Purkinje cell (primary cell): Measurements from ENCODE around the gene PMEL. TPM values are rescaled to one million over a fixed set of nuclear protein-coding genes. Genes with fewer than 3 reads are reported as not detected.

Experiments
- polyA plus RNA-seq: library from polyadenylated mRNA; unstranded; fragments of >200 nt; fragmentation: Nextera tagmentation; gene quantifications from 2 replicates; pipeline ENCODE4 v1.2.1, GENCODE V29; 2014

Gene PMEL
- polyA plus RNA-seq = not detected in 2 replicates

DNA sequence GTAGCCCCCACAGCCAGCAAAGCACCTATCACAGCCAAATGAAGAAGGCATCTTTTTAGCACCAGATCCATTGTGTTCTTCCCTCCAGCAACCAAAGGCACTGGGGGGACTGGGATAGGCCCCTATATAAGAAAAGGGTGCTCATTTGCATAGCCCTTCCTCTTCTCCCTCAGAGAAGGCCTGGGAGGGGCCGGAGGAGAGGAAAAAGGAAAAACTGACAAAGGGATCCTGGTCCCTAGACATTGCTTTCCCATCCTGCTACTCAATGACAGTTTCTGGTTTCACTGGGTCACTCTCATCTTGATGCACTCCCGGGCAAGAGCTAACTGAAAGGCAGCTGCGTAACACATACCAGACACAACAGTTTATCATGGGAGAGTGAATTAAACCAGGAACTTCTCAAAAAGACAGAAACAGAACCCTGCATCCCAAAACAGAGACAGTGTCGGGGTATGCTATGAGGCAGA, at the start of gene PMEL:
PMEL (minus strand) TSS at position 102 of the 467 bp plus-strand sequence; CDS start at position 71, 31 bp downstream.

DNA sequence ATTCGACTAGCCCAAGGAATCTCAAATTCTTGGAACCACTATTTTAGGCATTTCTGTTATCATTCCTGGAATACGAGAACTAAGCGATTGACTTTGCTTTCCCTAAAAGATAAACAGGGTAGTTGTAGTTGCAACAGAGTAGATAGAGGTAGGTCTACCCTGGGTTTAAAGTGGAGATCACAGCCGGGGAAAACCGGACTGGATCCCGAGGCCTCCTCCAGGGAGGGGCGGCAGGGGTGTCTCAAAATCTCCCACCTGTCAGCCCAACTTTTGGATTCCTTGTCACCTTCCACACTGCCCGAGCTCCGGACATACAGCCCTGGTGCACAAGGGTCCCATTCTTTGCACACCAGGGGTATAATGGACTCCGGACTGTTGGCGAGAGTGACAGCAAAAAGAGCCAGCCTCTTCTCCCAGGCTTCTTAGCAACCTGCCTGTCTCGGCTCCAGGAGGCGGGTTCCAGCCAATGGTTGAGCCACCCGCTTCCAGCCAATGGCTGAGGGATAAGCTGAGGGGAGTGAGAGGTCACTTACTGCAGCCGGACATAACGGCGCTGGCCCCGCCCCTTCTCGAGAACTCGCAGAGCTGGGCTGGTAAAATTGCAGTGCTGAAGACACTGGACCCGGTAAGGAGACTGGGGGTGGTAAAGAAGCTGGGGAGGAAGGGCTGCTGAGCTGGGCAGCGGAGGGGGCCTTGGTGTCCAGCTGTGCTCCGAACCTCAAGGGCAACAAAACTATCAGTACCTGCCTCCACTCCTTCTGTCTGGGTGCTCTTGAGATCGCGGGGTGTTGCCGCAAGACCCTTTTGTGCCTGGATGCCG, 31.1 kb upstream of the PMEL start, which contains the start of gene SUOX:
SUOX (plus strand) TSS at position 562 of the 820 bp plus-strand sequence. CDS start 4,946 bp downstream, outside the sequence.

DNA sequence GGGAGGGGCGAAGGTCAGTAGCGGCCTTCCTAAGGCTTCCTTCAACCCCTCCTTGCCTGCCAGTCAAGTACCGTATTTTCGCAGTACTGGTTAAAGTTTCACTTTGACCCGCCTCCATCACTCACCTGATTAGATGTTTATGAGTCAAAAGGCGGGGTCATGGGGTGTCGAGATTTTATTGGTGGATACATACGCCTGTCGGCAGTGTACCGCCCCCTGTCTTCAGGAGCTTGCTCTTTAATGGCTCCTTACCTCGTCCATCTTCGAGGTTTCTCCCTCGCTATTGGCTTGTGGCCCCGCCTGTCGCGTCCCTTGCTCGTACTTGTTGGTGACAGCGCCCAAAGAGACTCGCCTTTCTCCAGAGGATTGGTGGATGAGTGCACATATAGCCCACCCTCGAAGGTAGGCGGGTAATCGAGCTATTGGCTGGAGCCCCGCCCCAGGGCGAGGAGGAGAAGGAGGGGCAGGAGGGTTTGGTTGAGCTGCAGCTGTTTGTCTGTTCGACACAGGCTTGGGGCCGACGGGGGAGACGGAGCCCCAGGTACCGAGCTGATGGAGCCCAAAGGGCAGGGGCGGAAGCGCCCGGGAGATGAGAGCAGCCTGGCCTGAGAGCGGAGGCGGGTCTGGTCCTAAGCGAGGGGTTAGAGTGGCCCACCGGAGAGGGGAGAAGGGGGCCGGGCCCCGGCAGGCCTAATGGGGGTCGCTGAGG, 7.9 kb upstream of the PMEL start, which contains the start of gene RAB5B:
RAB5B (plus strand) TSS at position 480 of the 709 bp plus-strand sequence. CDS start 12,883 bp downstream, outside the sequence.

DNA sequence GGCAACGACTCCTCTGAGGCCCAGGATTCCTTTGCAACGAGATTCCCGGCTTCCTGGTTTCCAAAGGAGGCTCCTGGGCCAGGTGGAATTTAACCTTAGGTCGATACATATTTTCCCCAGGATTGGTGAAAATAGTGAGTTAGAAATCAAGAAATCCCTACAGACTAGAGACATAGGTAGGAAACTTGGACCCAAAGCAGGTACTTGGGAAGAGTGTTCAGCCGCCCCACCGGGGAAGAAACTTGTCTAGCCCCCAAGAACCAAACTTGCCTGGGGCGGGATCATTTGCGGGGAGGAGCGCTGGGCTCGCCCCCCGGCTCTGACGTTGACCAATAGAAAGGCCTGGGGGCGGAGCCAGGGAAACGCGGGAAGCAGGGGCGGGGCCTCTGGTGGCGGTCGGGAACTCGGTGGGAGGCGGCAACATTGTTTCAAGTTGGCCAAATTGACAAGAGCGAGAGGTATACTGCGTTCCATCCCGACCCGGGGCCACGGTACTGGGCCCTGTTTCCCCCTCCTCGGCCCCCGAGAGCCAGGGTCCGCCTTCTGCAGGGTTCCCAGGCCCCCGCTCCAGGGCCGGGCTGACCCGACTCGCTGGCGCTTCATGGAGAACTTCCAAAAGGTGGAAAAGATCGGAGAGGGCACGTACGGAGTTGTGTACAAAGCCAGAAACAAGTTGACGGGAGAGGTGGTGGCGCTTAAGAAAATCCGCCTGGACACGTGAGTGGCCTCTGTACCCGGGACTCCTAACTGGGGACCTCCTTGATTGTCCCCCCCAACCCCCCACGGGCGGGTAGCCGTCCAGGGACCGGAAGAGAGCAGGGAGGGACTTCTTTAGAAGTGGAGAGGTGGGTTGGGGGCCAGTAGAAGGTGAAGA, 803 bp upstream of the PMEL start, which contains the start of gene CDK2:
CDK2 (plus strand) TSS at position 423 of the 874 bp plus-strand sequence; CDS start at position 602, 179 bp downstream.

DNA sequence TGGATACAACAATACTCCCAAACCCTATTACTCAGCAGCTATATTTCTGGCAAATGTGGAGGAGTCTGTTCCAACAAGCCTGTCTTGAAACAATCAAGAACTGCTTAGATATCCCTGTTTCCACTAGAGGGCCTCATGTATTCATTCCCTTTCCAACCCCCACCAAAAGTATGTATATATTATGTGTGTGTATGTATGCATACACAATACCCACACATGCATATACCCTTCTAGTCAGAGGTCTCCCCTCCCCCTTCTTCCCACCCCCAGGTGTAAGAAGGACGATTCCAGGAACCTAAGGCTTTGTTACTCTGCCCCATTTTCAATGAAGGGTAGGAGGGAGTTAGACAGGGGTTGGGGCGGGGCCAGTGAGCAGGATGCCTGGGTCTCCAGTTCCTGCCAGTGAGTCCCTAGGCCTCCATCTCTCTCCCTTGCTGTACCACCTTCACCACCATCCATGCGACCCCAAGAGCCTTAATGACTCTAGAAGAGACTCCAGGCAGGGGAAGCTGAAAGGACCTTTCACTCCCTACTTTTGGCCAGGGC, 35.0 kb downstream of the PMEL start, which contains the start of gene DGKA:
DGKA (plus strand) TSS at position 392 of the 546 bp plus-strand sequence. CDS start 5,342 bp downstream, outside the sequence.

DNA sequence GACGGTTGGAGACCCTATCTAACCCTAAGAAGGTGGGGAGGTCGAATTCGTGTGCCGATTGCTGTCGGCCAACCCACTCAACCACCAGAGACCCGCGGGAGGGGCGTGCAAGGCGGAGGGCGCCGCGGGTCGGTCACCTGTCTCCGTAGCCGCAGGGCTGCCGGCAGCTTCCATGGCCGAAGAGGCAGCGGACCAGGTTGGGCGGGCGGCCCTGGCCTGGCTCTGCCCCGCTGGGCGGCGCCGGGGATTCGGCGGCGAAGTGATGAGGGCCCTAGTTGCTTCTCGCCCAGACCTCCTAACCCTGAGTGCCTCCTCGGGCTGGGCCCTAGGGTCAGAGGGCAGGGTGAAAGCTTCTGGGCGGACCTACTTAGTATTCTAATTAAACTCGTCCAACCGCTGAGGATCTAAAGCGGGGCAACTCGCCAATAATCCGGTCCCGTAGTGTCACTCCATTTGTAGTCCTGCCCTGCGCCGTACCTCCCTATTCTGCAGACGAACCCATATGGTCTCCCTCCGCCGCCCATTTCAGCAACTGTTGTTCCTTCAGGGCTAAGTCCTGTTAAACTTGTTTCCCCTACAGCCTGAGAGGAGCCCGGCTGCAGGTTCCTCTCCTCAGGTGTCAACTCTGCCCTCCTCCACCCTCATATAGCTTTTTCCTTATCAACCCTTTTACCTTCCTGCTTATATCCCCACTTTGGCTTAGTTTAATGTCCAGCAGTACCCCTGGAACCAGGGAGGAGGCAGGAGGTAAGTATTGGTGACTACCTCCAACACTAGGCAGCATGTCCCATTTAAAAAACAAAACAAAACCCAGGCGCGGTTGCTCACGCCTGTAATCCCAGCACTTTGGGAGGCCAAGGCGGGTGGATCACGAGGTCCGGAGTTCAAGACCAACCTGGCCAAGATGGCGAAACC, 38.0 kb downstream of the PMEL start, which contains the start of gene PYM1:
PYM1 (minus strand) TSS at position 307 of the 915 bp plus-strand sequence; CDS start at position 174, 133 bp downstream.

Other genes starting within 250 kb of the PMEL start
- gene BLOC1S1, start 250.0 kb downstream of the PMEL start, polyA plus RNA-seq = 240 and 247 TPM in 2 replicates
- gene RDH5, start 245.6 kb downstream of the PMEL start, polyA plus RNA-seq = 3.0 and 3.6 TPM in 2 replicates
- gene CD63, start 237.0 kb downstream of the PMEL start, polyA plus RNA-seq = 172 and 244 TPM in 2 replicates
- 15.2 and 20.9 TPM in 2 replicates for gene GDF11, start 222.9 kb downstream of the PMEL start, polyA plus RNA-seq
- 124 and 157 TPM in 2 replicates for gene SARNP, start 148.3 kb downstream of the PMEL start, polyA plus RNA-seq
- gene ORMDL2, start 148.0 kb downstream of the PMEL start, polyA plus RNA-seq = 140 and 181 TPM in 2 replicates
- 0.98 and 1.7 TPM in 2 replicates for gene DNAJC14, start 136.5 kb downstream of the PMEL start, polyA plus RNA-seq
- gene MMP19, start 123.1 kb downstream of the PMEL start, polyA plus RNA-seq = not detected in 2 replicates
- gene PYM1, start 38.1 kb downstream of the PMEL start, polyA plus RNA-seq = 19.0 and 28.9 TPM in 2 replicates
- gene DGKA, start 34.9 kb downstream of the PMEL start, polyA plus RNA-seq = 2.0 and 9.5 TPM in 2 replicates
- 0.31 TPM in 1 of 2 replicates, not detected in the other for gene CDK2, start 788 bp upstream of the PMEL start, polyA plus RNA-seq
- 22.5 and 27.6 TPM in 2 replicates for gene RAB5B, start 8.0 kb upstream of the PMEL start, polyA plus RNA-seq
- gene SUOX, start 31.2 kb upstream of the PMEL start, polyA plus RNA-seq = 10.7 and 20.8 TPM in 2 replicates
- gene IKZF4, start 55.0 kb upstream of the PMEL start, polyA plus RNA-seq = 1.0 and 2.1 TPM in 2 replicates
- 495 and 532 TPM in 2 replicates for gene RPS26, start 75.9 kb upstream of the PMEL start, polyA plus RNA-seq
- 0.07 and 0.63 TPM in 2 replicates for gene ERBB3, start 114.1 kb upstream of the PMEL start, polyA plus RNA-seq
- gene PA2G4, start 138.5 kb upstream of the PMEL start, polyA plus RNA-seq = 51.7 and 59.1 TPM in 2 replicates
- gene RPL41, start 150.6 kb upstream of the PMEL start, polyA plus RNA-seq = 1,996 and 2,354 TPM in 2 replicates
- 0.46 and 0.65 TPM in 2 replicates for gene ZC3H10, start 152.2 kb upstream of the PMEL start, polyA plus RNA-seq
- 0.99 and 9.1 TPM in 2 replicates for gene ESYT1, start 162.2 kb upstream of the PMEL start, polyA plus RNA-seq
- gene MYL6B, start 186.5 kb upstream of the PMEL start, polyA plus RNA-seq = 99.3 and 105 TPM in 2 replicates
- gene MYL6, start 192.3 kb upstream of the PMEL start, polyA plus RNA-seq = 2,053 and 2,241 TPM in 2 replicates
- 52.8 and 59.7 TPM in 2 replicates for gene SMARCC2, start 223.4 kb upstream of the PMEL start, polyA plus RNA-seq